ENCODE data around the gene CPEB3.

GRCh38 chr10:92045641-92046106 lies 245.2 kb downstream of the CPEB3 start:
- peak; percentile 44 for TF ChIP-seq EZH2 (IDR thresholded peaks at IDR 0.05)
- no peak for TF ChIP-seq CTCF (IDR thresholded peaks at IDR 0.05)
- TF ChIP-seq EZH2phosphoT487 (IDR thresholded peaks at IDR 0.05) = peak; percentile 44

Data from neural progenitor cell (in vitro differentiated cells).